GM21737 (cell line): ENCODE data around the gene TMEM123.
A peak's percentile ranks its signal among the peaks of the same experiment; 100 is the strongest.

ENCODE experiments used
- ATAC-seq: cut with Tn5 transposase; IDR thresholded peaks from one replicate; pipeline ENCODE4 v1.9.1; 2021; ENCODE audit warnings: mild to moderate bottlenecking, moderate library complexity; ENCODE audit not compliant: unreplicated experiment

Gene TMEM123

DNA sequence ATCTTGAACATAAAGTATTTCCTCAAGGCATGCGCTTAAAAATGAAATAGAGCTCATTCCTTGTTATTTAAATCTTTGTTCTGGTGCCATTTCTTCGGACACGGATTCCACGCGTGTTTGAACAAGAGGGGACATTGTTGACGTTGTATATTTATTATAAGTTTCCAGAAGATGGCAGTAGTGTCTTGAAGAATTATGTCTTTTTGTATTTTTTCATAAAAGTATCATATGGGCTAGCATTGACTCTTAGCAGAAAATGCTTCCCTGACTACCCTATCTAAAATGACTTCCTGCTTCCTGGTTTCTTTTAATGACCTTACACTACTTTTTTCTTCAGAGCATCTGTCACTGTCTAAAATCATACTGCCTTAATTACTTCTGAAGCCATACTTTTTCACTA, 85.2 kb downstream of the TMEM123 start:
- ATAC-seq: no peak

- ATAC-seq: no peak
Observed at GRCh38 chr11:102364991-102365390, 87.6 kb downstream of the TMEM123 start.

DNA sequence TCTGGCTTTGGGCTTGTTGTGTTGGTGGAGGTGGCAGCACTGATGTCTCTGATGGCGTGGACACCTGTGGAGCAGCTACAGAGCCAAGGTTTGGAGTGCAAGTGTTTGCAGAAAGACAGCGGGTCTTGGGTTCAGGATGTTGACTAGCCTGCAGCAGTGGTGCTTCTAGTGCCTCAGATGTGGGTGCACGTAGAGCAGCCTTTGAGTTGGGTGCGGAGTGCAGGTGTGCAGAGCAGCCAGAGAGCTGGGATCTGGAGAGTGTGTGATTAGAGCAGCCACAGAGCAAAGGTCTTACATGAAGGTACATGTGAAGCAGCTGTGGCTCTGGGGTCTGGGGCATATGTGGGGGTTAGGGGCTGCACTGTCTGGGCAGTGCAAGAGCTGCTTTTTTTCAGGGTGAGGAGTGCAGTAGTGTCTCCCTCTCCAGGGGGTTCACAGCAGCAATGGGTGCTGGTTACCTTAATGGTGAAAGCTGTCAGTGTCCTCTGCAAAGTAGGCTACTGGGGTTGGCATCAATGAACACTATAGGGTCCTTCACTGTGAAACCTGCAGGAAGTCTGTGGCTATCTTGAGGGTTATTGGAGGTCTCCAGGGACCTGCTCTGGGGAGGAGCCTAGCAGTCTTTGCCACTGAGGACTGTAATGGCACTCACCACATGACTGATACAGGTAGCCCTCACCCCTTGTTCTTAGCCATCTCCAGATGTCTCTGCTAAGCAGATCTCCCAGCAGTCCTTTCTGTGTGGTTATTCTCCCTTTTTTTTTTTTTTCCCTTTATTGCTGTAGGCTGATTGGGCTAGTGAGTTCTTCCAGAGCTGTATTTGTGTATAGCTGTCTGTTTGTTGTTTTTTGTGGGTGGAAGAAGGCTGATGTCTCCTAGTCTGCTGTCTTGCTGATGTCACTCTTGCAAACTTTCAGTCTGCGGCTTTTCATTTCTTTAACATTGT, 91.2 kb downstream of the TMEM123 start:
- peak; percentile 96 for ATAC-seq

DNA sequence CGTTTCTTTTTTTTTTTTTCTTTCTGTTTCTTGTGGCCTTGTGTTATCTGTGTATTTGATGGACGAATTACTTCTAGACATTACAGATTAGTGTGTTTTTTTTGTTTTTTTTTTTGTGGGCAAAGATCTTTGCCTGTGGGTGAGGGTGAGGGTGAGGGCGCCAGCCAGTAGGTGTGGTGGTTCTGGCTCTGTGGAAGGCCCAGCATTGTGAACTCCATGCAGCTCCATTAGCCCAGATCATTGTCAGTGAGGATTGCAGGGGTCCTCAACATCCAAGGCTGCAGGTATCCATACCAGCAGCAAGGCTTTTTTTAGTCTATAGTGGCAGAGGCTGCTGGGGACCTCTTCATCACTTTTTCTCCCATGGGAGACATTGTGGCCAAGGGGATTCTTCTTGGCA, 91.9 kb downstream of the TMEM123 start:
- no peak for ATAC-seq

DNA sequence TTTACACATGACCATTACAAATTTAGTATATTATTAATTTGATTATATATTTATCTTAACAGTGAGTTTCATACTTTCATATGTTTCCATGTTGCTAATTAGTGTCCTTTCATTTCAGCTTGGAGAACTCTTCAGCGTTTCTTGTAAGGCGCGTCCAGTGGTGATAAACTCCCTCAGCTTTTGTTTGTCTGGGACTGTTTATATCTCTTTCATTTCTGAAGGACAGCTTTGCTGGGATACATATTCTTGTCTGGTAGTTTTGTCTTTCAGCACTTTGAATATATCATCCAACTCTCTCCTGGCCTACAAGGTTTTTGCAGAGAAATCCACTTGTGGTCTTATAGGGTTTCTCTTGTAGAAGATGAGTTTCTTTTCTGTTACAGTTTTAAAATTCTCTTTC, 93.2 kb downstream of the TMEM123 start:
- ATAC-seq: no peak

DNA sequence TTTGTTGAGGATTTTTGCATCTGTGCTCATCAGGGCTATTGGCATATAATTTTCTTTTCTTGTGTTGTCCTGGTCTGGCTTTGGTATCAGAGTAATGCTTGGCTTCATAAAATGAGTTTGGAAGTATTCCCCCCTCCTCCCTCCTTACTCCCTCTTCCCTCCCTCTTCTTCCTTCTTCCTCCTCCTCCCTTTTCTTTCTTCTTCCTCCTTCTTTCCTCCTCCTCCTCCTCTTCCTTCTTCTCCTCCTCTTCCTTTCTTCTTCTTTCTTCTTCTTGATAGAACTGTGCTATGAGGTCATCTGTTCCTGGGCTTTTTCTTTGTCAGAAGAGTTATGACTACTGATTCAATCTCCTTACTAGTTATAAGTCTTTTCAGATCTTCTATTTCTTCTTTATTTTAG, 95.4 kb downstream of the TMEM123 start:
- no peak for ATAC-seq

DNA sequence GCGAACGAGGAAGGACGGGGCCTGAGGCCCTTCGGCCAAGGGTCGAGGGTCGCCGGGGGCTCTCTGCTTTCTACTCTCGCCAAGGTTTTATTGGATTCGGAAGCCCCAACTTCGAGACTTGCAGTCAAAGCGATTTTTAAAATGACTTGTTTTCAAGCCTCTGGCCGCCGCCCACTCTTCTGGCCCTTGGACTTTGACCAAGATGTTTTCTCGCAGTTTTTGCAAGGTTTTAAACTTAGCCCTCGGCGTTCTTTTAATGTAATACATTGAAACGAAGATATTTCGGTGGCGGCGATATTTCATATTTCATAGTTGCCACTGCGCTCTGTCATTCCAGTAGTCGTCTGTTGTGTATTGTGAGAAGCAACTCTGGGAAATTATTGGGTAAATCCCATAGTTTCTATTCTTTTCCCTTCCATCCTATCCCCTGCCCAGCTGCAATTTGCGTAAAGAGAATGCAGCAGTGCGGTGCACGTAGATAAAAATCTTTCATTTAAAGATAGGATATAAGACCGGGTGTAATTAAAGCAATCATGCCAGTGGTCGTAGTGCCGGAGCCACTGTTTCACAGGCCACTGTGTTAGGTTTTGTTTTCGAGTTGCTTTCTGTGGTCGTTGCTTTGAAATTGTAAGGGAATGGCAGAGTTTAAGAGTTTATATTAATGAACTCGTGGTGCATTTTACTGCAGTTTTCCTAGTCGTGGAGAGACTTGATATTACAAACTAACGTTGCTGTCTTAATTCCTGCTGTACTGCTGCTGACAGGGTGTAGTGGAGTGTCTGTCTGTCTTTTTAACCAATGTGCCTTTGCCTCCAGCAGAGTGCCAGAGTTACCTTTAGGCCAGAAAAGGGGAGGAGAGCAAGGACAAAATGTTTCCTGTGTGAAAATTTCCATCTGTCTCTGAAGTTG, 104.8 kb downstream of the TMEM123 start:
- peak; percentile 1 for ATAC-seq

DNA sequence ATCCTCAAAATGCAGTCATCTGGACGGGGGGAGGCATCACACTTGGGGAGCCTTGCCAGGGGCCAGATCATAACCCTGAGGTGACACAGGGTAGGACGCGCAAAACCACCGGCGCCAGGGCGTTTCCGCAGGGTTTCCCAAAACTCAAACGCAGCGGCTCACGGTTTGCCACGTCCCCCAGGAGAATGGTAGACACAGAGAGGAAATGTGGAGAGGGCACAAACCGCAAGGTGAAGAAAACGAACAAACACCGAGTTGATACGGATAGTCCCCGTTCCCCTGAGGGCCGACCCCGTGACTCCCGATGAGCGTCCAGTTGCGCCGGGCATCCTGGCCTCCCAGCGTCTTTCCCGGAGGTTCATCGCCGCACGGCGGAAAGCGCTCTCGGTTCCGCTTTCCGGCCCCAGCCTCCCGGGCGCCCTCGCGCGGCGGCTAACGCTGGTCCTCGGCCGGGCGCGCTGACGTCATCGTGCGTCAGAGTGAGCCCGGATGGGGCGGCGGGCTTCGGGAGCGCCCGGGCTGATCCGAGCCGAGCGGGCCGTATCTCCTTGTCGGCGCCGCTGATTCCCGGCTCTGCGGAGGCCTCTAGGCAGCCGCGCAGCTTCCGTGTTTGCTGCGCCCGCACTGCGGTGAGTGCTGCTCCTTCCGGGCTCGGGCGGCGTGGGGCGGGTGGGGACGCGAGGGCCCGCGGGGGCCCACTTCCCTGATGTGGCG, 105.7 kb downstream of the TMEM123 start, which contains the start of gene BIRC2:
TSS of gene BIRC2 (plus strand) at position 467 of the 714 bp plus-strand sequence. CDS start 2,641 bp downstream, outside the sequence.
- peak; percentile 85 for ATAC-seq

DNA sequence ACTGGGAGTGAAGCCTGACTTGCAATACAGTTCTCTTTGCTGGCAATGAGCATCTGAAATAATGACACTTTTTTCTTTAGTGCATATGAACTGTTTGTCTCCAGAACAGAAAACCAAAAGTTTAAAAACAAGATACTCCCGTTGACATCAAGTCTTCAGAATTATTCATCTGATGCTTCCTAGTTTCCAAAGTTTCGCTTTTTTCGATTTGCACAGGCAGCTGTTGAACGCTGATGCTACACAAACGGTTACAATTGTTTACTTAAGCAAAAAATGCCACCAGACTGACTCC, 106.2 kb downstream of the TMEM123 start:
- no peak for ATAC-seq
